ENCODE results near the gene KAZN. TPM values are rescaled to one million over a fixed set of nuclear protein-coding genes. Genes with fewer than 3 reads are reported as not detected.

KAZN gene
- polyA plus RNA-seq, 1 donor from 2014 or later, result 20.6 TPM

DNA sequence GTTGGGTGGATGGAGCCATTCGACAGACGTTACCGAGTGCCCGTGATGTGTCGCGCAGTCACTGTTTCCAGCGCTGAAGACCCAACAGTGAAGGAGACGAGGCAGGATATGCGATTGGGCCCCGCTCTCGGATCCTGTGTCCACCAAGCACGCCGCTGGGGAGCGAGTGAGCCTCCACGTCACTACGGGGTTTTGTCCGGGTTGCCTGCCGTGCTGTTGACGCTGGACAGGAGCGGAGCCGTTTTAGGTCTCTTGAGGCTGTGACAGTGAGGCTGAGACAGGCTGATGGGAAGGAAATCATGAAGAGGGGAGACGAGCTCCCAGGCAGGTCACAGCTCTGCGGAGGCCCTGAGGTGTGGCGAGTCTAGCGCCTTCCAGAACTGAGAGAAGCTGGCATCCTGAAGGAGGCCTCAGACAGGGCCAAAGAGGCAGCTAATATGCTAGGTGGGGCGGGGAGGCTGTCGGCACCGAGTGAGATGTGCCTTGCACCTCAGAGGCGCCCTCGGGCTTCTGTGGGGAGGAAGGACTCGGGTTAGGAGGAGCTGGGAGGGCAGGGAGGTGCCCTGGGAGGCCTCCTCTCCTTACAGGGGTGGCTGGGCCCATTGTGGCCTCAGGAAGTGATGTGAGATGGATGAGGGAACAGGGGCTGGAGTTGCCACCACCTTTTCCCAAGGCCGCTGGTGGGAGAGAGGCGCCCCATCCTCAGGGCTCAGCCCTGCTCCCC, 359.1 kb downstream of the KAZN start:
- H2AFZ ChIP-seq (ENCODE audit: low read depth, low read length), result no peak overlapping the region
- no peak overlapping the region for H3K4me2 ChIP-seq (ENCODE audit: low read length)
- no peaks in the 10 kb centered on the region for H3K27me3 ChIP-seq (ENCODE audit: insufficient read depth, low read depth, low read length)
- H3K9me3 ChIP-seq (ENCODE audit: low read length), result no peaks in the 10 kb centered on the region
- TF ChIP-seq TAF1 (IDR thresholded peaks at IDR 0.05; ENCODE audit: low read depth) (no peak), RAD21 (conservative IDR thresholded peaks at IDR 0.05) (no peak), MXI1 (conservative IDR thresholded peaks at IDR 0.05; ENCODE audit: poor library complexity, severe bottlenecking) (no peak), EZH2 (IDR thresholded peaks at IDR 0.05; ENCODE audit: borderline replicate concordance, insufficient read depth, low read length, poor library complexity, severe bottlenecking) (no peak), SMC3 (conservative IDR thresholded peaks at IDR 0.05; ENCODE audit: poor library complexity) (no peak), POLR2AphosphoS5 (IDR thresholded peaks at IDR 0.05) (no peak), EP300 (conservative IDR thresholded peaks at IDR 0.05; ENCODE audit: poor library complexity, severe bottlenecking) (no peak)
- TF ChIP-seq, protein P1, sequence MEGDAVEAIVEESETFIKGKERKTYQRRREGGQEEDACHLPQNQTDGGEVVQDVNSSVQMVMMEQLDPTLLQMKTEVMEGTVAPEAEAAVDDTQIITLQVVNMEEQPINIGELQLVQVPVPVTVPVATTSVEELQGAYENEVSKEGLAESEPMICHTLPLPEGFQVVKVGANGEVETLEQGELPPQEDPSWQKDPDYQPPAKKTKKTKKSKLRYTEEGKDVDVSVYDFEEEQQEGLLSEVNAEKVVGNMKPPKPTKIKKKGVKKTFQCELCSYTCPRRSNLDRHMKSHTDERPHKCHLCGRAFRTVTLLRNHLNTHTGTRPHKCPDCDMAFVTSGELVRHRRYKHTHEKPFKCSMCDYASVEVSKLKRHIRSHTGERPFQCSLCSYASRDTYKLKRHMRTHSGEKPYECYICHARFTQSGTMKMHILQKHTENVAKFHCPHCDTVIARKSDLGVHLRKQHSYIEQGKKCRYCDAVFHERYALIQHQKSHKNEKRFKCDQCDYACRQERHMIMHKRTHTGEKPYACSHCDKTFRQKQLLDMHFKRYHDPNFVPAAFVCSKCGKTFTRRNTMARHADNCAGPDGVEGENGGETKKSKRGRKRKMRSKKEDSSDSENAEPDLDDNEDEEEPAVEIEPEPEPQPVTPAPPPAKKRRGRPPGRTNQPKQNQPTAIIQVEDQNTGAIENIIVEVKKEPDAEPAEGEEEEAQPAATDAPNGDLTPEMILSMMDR (IDR thresholded peaks at IDR 0.05; ENCODE audit: poor library complexity, severe bottlenecking), result no peak
- TF ChIP-seq, protein P2, sequence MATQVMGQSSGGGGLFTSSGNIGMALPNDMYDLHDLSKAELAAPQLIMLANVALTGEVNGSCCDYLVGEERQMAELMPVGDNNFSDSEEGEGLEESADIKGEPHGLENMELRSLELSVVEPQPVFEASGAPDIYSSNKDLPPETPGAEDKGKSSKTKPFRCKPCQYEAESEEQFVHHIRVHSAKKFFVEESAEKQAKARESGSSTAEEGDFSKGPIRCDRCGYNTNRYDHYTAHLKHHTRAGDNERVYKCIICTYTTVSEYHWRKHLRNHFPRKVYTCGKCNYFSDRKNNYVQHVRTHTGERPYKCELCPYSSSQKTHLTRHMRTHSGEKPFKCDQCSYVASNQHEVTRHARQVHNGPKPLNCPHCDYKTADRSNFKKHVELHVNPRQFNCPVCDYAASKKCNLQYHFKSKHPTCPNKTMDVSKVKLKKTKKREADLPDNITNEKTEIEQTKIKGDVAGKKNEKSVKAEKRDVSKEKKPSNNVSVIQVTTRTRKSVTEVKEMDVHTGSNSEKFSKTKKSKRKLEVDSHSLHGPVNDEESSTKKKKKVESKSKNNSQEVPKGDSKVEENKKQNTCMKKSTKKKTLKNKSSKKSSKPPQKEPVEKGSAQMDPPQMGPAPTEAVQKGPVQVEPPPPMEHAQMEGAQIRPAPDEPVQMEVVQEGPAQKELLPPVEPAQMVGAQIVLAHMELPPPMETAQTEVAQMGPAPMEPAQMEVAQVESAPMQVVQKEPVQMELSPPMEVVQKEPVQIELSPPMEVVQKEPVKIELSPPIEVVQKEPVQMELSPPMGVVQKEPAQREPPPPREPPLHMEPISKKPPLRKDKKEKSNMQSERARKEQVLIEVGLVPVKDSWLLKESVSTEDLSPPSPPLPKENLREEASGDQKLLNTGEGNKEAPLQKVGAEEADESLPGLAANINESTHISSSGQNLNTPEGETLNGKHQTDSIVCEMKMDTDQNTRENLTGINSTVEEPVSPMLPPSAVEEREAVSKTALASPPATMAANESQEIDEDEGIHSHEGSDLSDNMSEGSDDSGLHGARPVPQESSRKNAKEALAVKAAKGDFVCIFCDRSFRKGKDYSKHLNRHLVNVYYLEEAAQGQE (IDR thresholded peaks at IDR 0.05; ENCODE audit: borderline replicate concordance), result no peak
- H3K9ac ChIP-seq (ENCODE audit: low read length), result no peak overlapping the region
- H3K36me3 ChIP-seq (ENCODE audit: insufficient read depth, low read length), result no peaks in the 10 kb centered on the region
- no peak overlapping the region for H3K4me3 ChIP-seq (ENCODE audit: low read length)
- no peak overlapping the region for H3K27ac ChIP-seq (ENCODE audit: low read length)
- H3K79me2 ChIP-seq (replicated peaks; ENCODE audit: insufficient read depth, low read length), result no peaks in the 10 kb centered on the region
- no peaks in the 10 kb centered on the region for H3K9me2 ChIP-seq (ENCODE audit: insufficient read depth, low read length)
- no peaks in the 10 kb centered on the region for H3F3A ChIP-seq (ENCODE audit: insufficient read depth, low read length, poor library complexity, severe bottlenecking)
- H4K20me1 ChIP-seq (ENCODE audit: insufficient read depth), result no peaks in the 10 kb centered on the region

DNA sequence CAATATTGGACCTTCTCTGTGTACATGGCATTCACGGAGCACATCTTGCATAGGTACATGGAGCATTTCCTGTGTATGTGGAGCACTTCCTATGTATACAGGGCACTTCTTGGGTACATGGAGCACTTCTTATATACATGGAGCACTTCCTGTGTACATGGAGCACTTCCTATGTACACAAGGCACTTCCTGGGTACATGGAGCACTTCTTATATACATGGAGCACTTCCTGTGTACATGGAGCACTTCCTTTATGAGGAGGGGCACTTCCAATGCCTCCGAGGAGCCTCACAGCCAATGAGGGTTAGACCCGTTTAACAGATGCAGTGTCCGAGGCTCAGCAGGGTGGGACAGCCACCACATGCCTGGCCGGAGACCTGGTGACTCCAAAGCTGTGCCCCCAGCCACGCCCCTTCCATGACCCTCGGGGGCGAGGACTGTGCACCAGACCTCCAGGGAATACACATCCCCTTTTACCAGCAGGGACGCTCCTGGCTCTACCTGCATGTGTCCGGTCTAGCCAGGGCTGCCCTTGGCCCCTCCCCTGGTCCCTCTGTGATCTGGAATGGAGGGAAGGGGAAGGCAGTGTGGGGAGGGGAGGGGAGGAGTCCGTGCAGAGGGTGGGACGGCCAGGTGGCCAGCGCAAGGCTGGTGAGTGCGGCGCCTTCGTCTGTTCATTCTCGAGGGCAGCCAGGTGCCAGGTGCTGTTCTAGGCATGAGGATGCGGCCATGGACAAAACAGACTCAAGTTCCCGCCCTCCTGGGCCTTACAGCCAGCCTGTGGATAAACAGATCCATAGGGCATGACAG, 360.0 kb downstream of the KAZN start:
- H3K27ac ChIP-seq (ENCODE audit: low read length), result no peak overlapping the region
- no peak overlapping the region for H3K9ac ChIP-seq (ENCODE audit: low read length)
- TF ChIP-seq EZH2 (IDR thresholded peaks at IDR 0.05; ENCODE audit: borderline replicate concordance, insufficient read depth, low read length, poor library complexity, severe bottlenecking), result no peak
- TF ChIP-seq EP300 (conservative IDR thresholded peaks at IDR 0.05; ENCODE audit: poor library complexity, severe bottlenecking), result no peak
- no peak for TF ChIP-seq SMC3 (conservative IDR thresholded peaks at IDR 0.05; ENCODE audit: poor library complexity)
- no peak for TF ChIP-seq MXI1 (conservative IDR thresholded peaks at IDR 0.05; ENCODE audit: poor library complexity, severe bottlenecking)
- TF ChIP-seq, protein P1 (IDR thresholded peaks at IDR 0.05; ENCODE audit: poor library complexity, severe bottlenecking), result no peak
- no peak for TF ChIP-seq RAD21 (conservative IDR thresholded peaks at IDR 0.05)
- TF ChIP-seq POLR2AphosphoS5 (IDR thresholded peaks at IDR 0.05), result no peak
- TF ChIP-seq TAF1 (IDR thresholded peaks at IDR 0.05; ENCODE audit: low read depth), result no peak
- TF ChIP-seq, protein P2 (IDR thresholded peaks at IDR 0.05; ENCODE audit: borderline replicate concordance), result no peak

More for the DNA sequence above, 360.0 kb downstream of the KAZN start:
- Histone ChIP-seq H3F3A (ENCODE audit: insufficient read depth, low read length, poor library complexity, severe bottlenecking) (no peaks in the 10 kb centered on the region), H3K9me2 (ENCODE audit: insufficient read depth, low read length) (no peaks in the 10 kb centered on the region), H3K4me3 (ENCODE audit: low read length) (no peak overlapping the region), H4K20me1 (ENCODE audit: insufficient read depth) (no peaks in the 10 kb centered on the region), H3K4me2 (ENCODE audit: low read length) (no peak overlapping the region), H2AFZ (ENCODE audit: low read depth, low read length) (no peak overlapping the region), H3K9me3 (ENCODE audit: low read length) (no peaks in the 10 kb centered on the region), H3K27me3 (ENCODE audit: insufficient read depth, low read depth, low read length) (no peaks in the 10 kb centered on the region), H3K36me3 (ENCODE audit: insufficient read depth, low read length) (no peaks in the 10 kb centered on the region), H3K79me2 (replicated peaks; ENCODE audit: insufficient read depth, low read length) (no peaks in the 10 kb centered on the region)
